Activated B cell treated with CpG ODN at 0.5 μM for 24 hours (primary cell): ENCODE results near the gene SHFL. TPM values are rescaled to one million over a fixed set of nuclear protein-coding genes. Genes with fewer than 3 reads are reported as not detected.

Experiments
- ATAC-seq: fragments of 200-7000 bp; cut with Tn5 transposase; one replicate; pipeline ENCODE4 v1.10.0; 2021; ENCODE audit warnings: low read depth, mild to moderate bottlenecking, moderate library complexity
- CTCF ChIA-PET: fragments of 350-600 bp; sonication (Branson Sonifier 250); formaldehyde crosslinking; loops from one replicate; lab custom pipeline; 2021; ENCODE audit warnings: antibody characterized with exemption; lab: Charles Lee
- POLR2A ChIA-PET: fragments of 350-600 bp; sonication (Branson Sonifier 250); formaldehyde crosslinking; loops from one replicate; lab custom pipeline; 2021; ENCODE audit warnings: antibody characterized with exemption; lab: Charles Lee
- DNase-seq: peaks from one replicate; pipeline ENCODE4 v3.0.0; 2022
- H3K27ac Mint-ChIP-seq: one replicate; pipeline ENCODE4 v1.8.0; 2020; ENCODE audit warnings: mixed read lengths
- H3K27me3 Mint-ChIP-seq: one replicate; pipeline ENCODE4 v1.8.0; 2021; ENCODE audit warnings: mixed read lengths
- H3K36me3 Mint-ChIP-seq: one replicate; pipeline ENCODE4 v1.8.0; 2021; ENCODE audit warnings: low read depth, mixed read lengths
- H3K4me1 Mint-ChIP-seq: one replicate; pipeline ENCODE4 v1.8.0; 2021; ENCODE audit warnings: mixed read lengths
- H3K4me3 Mint-ChIP-seq: one replicate; pipeline ENCODE4 v1.8.0; 2020; ENCODE audit warnings: mild to moderate bottlenecking, mixed read lengths
- H3K9me3 Mint-ChIP-seq: one replicate; pipeline ENCODE4 v1.8.0; 2020; ENCODE audit warnings: mixed read lengths
- intact Hi-C: fragments of 100-400 bp; cut with micrococcal nuclease; formaldehyde crosslinking; loops from one replicate; pipeline ENCODE4 v1.15.1; 2024
- total RNA-seq: library from RNA; stranded (reverse); gene quantifications from 2 replicates; pipeline ENCODE4 v1.2.3, GENCODE V29; 2022
- TF ChIP-seq, protein P1 (sequence below): fragments of 200-600 bp; IDR thresholded peaks from one replicate; pipeline ENCODE4 v1.8.0; 2022; ENCODE audit warnings: antibody characterized with exemption, mild to moderate bottlenecking

SHFL gene
- total RNA-seq = 61.3 and 61.4 TPM in 2 replicates

DNA sequence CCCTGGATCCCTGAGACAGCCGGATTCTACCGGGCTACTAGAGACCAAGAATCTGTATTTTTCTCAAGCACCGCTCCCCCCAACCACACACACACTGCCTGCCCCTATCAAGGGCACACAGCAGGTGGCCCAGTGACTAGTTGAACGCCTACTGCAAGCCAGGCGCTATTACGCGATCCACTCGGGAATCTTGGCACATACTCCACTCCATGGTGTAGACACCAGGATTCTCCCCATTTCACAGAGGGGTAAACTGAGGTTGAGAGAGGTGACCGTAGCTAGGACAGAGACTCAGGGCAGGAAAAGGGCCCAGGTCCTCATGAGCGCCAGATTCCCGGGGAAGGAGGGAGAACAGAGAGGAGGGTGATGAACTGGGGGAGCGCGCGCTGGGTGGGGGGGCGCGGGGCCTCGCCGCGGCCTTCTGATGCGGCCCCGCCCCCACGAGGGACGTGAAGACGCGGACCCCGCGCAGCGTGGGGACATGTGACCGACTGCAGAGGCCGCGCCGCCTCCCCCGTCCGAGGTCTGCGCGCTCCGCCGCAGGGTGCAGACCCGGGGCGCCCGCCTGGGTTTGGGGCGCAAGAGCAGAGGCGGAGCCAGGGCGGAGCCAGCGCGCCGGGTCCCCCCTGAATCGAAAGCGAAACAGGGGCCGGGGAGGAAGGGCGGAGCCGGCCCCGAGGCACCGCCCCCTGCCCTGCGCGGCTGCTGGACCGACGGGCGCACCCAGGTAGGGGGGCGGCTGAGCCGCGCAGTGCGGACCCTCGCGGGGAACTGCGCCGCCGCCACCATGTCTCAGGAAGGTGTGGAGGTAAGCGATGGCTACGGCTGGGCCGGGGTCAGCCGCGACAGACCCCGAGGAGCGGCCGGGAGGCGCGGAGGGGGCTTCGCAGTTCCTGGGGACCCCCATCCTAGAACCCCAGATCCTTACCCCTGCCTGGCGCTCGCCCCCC lies at the start of gene SHFL:
SHFL (plus strand) TSS at position 677 of the 950 bp plus-strand sequence; CDS start at position 788, 111 bp downstream.
- peaks cover 14% of the 10 kb centered on the region for H3K4me1 Mint-ChIP-seq
- TF ChIP-seq, protein P1, sequence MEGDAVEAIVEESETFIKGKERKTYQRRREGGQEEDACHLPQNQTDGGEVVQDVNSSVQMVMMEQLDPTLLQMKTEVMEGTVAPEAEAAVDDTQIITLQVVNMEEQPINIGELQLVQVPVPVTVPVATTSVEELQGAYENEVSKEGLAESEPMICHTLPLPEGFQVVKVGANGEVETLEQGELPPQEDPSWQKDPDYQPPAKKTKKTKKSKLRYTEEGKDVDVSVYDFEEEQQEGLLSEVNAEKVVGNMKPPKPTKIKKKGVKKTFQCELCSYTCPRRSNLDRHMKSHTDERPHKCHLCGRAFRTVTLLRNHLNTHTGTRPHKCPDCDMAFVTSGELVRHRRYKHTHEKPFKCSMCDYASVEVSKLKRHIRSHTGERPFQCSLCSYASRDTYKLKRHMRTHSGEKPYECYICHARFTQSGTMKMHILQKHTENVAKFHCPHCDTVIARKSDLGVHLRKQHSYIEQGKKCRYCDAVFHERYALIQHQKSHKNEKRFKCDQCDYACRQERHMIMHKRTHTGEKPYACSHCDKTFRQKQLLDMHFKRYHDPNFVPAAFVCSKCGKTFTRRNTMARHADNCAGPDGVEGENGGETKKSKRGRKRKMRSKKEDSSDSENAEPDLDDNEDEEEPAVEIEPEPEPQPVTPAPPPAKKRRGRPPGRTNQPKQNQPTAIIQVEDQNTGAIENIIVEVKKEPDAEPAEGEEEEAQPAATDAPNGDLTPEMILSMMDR = no peak
- H3K36me3 Mint-ChIP-seq = peaks cover 15% of the 10 kb centered on the region
- peak; percentile 82 for DNase-seq
- POLR2A ChIA-PET = interaction anchor here (0.6 to 1.2 kb wide), 2 partner anchors 20 to 104 kb away, joined by 3 to 4 read pairs; partner anchors contain the start of gene PPAN
- ATAC-seq = peak; percentile 92
- H3K27me3 Mint-ChIP-seq = no peaks in the 10 kb centered on the region
- H3K9me3 Mint-ChIP-seq = no peaks in the 10 kb centered on the region
- peak within 1 kb of the TSS; percentile 85 for H3K27ac Mint-ChIP-seq
- peak within 1 kb of the TSS; percentile 90 for H3K4me3 Mint-ChIP-seq
- CTCF ChIA-PET = no interaction called here
- intact Hi-C loops = loop anchor here (1.0 to 5.0 kb wide), 3 partner anchors 10 to 36 kb away; partner anchors contain the start of gene PPAN

DNA sequence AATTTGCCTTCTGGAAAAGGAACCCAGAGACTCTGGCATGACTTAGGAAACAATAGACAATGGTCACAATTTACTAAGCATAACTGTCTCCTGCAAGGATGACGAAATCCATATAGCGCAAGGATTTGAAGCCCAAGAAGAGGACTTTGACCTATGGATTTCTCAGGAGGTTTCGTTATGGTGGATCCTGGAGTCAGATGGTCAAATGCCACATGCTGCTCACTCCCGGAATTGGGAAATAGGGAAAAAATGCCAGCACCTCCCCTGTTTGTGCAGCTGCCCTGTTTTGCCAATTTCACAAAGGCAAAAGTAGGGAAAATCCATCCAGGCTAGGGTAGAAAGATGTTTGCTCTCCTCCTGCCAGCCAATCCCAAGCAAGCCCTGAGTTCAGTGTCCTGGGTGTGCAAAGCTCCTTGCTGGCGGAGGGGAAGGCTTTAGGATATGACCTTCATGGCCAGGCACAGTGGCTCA lies 49.5 kb upstream of the SHFL start:
- POLR2A ChIA-PET = no interaction called here

DNA sequence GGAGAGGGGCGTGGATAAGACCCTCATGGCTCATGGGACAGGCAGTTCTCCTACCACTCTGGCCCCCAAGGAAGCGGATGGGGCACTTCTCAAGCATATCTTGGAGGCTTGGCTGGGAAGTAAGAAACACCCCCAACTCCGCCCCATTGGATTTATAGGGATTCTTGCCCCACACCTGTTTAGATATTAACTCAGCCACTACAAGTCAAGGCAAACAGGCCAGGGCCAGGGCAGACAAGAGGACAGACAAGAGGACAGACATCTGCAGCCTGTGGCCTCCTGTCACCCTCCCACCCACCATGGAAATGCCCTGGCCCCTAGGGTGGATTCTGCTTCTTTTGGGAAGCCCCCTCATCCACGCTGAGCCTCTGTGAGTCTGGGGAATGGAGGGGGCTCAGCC lies 48.8 kb upstream of the SHFL start:
- no peak overlapping the region for H3K4me3 Mint-ChIP-seq
- ChIA-PET CTCF (no interaction called here), POLR2A (no interaction called here)
- TF ChIP-seq, protein P1 = no peak
- intact Hi-C loops = no loop called here
- no peak overlapping the region for H3K27ac Mint-ChIP-seq
- ATAC-seq (no peak), DNase-seq (no peak)
- H3K27me3 Mint-ChIP-seq = peaks cover 35% of the 10 kb centered on the region
- no peaks in the 10 kb centered on the region for H3K36me3 Mint-ChIP-seq
- peaks cover 5% of the 10 kb centered on the region for H3K9me3 Mint-ChIP-seq
- no peaks in the 10 kb centered on the region for H3K4me1 Mint-ChIP-seq

More for the DNA sequence above, 49.5 kb upstream of the SHFL start:
- no peak for DNase-seq
- TF ChIP-seq, protein P1 = no peak
- Mint-ChIP-seq H3K9me3 (no peaks in the 10 kb centered on the region), H3K27me3 (peaks cover 34% of the 10 kb centered on the region), H3K4me3 (no peak overlapping the region), H3K4me1 (no peaks in the 10 kb centered on the region), H3K27ac (no peak overlapping the region), H3K36me3 (no peaks in the 10 kb centered on the region)
- intact Hi-C loops = no loop called here
- CTCF ChIA-PET = no interaction called here
- ATAC-seq = no peak

DNA sequence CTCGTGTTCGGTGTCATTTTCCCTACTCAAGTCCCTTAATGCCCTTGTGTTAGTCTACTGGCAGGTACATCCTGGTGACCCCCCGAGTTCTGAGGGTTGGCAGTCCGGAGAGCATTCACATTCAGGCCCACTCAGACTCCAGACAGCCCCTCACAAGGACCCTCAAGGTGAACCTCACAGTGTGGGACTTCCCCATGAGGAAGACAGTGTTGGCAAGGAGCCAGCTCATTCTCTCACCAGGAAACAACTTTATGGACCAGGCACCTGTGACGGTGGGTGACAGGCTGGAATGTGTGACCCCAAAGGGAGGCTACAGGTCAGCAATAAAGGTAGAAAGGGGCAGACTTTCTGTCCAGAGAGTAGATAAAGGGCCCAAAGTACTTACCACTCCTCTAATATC lies 48.3 kb upstream of the SHFL start:
- Mint-ChIP-seq H3K27ac (no peak overlapping the region), H3K4me3 (no peak overlapping the region)
- CTCF ChIA-PET = no interaction called here

More for the DNA sequence above, 48.3 kb upstream of the SHFL start:
- DNase-seq = no peak
- Mint-ChIP-seq H3K4me1 (no peaks in the 10 kb centered on the region), H3K36me3 (no peaks in the 10 kb centered on the region), H3K9me3 (peaks cover 6% of the 10 kb centered on the region), H3K27me3 (peaks cover 36% of the 10 kb centered on the region)
- TF ChIP-seq, protein P1 = no peak
- POLR2A ChIA-PET = no interaction called here
- intact Hi-C loops = no loop called here
- ATAC-seq = no peak
